NCI-H2171 (cell line): ENCODE measurements around the gene RASA1.

ENCODE experiments used
- DNase-seq: peaks from one replicate; lab custom pipeline; 2025; lab: John Stamatoyannopoulos, UW

RASA1 gene

GRCh38 chr5:87361031-87361445 lies 93.4 kb downstream of the RASA1 start:
- no peak for DNase-seq

- DNase-seq = no peak
Measured at GRCh38 chr5:87361536-87362213, 94.0 kb downstream of the RASA1 start.

GRCh38 chr5:87367243-87367642 lies 99.6 kb downstream of the RASA1 start:
- no peak for DNase-seq

- DNase-seq = no peak
Measured at GRCh38 chr5:87368601-87369000, 100.9 kb downstream of the RASA1 start.

- no peak for DNase-seq
Measured at GRCh38 chr5:87369431-87369830, 101.7 kb downstream of the RASA1 start.

GRCh38 chr5:87372705-87373104 lies 105.0 kb downstream of the RASA1 start:
- no peak for DNase-seq

- DNase-seq = no peak
Measured at GRCh38 chr5:87382224-87382623, 114.5 kb downstream of the RASA1 start.

GRCh38 chr5:87383216-87383615 lies 115.5 kb downstream of the RASA1 start:
- DNase-seq = no peak

- no peak for DNase-seq
Measured at GRCh38 chr5:87385802-87386201, 118.1 kb downstream of the RASA1 start.

- DNase-seq = no peak
Measured at GRCh38 chr5:87388129-87388528, 120.4 kb downstream of the RASA1 start.

GRCh38 chr5:87389296-87390034 lies 121.8 kb downstream of the RASA1 start:
- DNase-seq = no peak

- DNase-seq = no peak
Measured at GRCh38 chr5:87390075-87390474, 122.4 kb downstream of the RASA1 start.

GRCh38 chr5:87390576-87391199 lies 123.0 kb downstream of the RASA1 start:
- no peak for DNase-seq

- DNase-seq = no peak
Measured at GRCh38 chr5:87392170-87392569, 124.5 kb downstream of the RASA1 start.

GRCh38 chr5:87392801-87393200 lies 125.1 kb downstream of the RASA1 start:
- DNase-seq = no peak

GRCh38 chr5:87393331-87393730 lies 125.6 kb downstream of the RASA1 start:
- no peak for DNase-seq

- DNase-seq = no peak
Measured at GRCh38 chr5:87394411-87395165, 126.9 kb downstream of the RASA1 start.

- DNase-seq = no peak
Measured at GRCh38 chr5:87398981-87399614, 131.4 kb downstream of the RASA1 start.

- DNase-seq = no peak
Measured at GRCh38 chr5:87399720-87400119, 132.0 kb downstream of the RASA1 start.

GRCh38 chr5:87400305-87400899 lies 132.7 kb downstream of the RASA1 start:
- DNase-seq = peak; percentile 2

GRCh38 chr5:87401626-87402025 lies 133.9 kb downstream of the RASA1 start:
- no peak for DNase-seq

GRCh38 chr5:87403409-87403808 lies 135.7 kb downstream of the RASA1 start:
- DNase-seq = no peak
